CD4-positive, alpha-beta T cell treated with Interleukin-10 for 1 hour (primary cell): ENCODE measurements around the gene PARP1.
"Not testable (repeated sequence)": the region's sequence is repeated elsewhere in the genome, so short reads cannot be mapped to it uniquely, and the experiment has no call there.

Source experiments
- DNase-seq: peaks from one replicate; pipeline ENCODE4 v3.0.0-alpha.2; 2020

Gene PARP1

GRCh38 chr1:226428791-226429461 is 21.0 kb upstream of the PARP1 start:
- no peak for DNase-seq

- DNase-seq = no peak
Measured at GRCh38 chr1:226428348-226428747, 20.5 kb upstream of the PARP1 start.

- DNase-seq = no peak
Measured at GRCh38 chr1:226427131-226427530, 19.2 kb upstream of the PARP1 start.

GRCh38 chr1:226426395-226426794 is 18.5 kb upstream of the PARP1 start:
- DNase-seq = not testable (repeated sequence)

- DNase-seq = peak; percentile 47
Measured at GRCh38 chr1:226425431-226426031, 17.6 kb upstream of the PARP1 start.

- DNase-seq = peak; percentile 8
Measured at GRCh38 chr1:226425004-226425378, 17.1 kb upstream of the PARP1 start.

GRCh38 chr1:226424221-226425003 is 16.5 kb upstream of the PARP1 start:
- peak; percentile 57 for DNase-seq

- no peak for DNase-seq
Measured at GRCh38 chr1:226422478-226422877, 14.6 kb upstream of the PARP1 start.

GRCh38 chr1:226420897-226421296 is 13.0 kb upstream of the PARP1 start:
- no peak for DNase-seq

- DNase-seq = no peak
Measured at GRCh38 chr1:226420328-226420727, 12.4 kb upstream of the PARP1 start.

GRCh38 chr1:226419284-226420029 is 11.6 kb upstream of the PARP1 start:
- DNase-seq = no peak

GRCh38 chr1:226417830-226418546 is 10.1 kb upstream of the PARP1 start:
- no peak for DNase-seq

GRCh38 chr1:226417350-226417749 is 9.5 kb upstream of the PARP1 start:
- no peak for DNase-seq

- DNase-seq = no peak
Measured at GRCh38 chr1:226414098-226414698, 6.3 kb upstream of the PARP1 start.

GRCh38 chr1:226411619-226412018 is 3.7 kb upstream of the PARP1 start:
- DNase-seq = no peak

GRCh38 chr1:226410958-226411357 is 3.1 kb upstream of the PARP1 start:
- no peak for DNase-seq

GRCh38 chr1:226409392-226409791 is 1.5 kb upstream of the PARP1 start:
- DNase-seq = no peak

GRCh38 chr1:226408285-226409184 is 642 bp upstream of the PARP1 start:
- peak; percentile 1 for DNase-seq

GRCh38 chr1:226407199-226407496 is 745 bp downstream of the PARP1 start:
- no peak for DNase-seq

- peak; percentile 40 for DNase-seq
Measured at GRCh38 chr1:226406401-226406881, 1.5 kb downstream of the PARP1 start.

- peak; percentile 39 for DNase-seq
Measured at GRCh38 chr1:226405411-226405988, 2.4 kb downstream of the PARP1 start.
